Measurements from ENCODE around the gene RAD50.
"Not testable (repeated sequence)": the region's sequence is repeated elsewhere in the genome, so short reads cannot be mapped to it uniquely, and the experiment has no call there.

Gene RAD50

GRCh38 chr5:132612846-132613245 is 56.1 kb downstream of the RAD50 start:
- no peak overlapping the region for H3K4me3 ChIP-seq (ENCODE audit: low read depth, low read length)
- TF ChIP-seq CTCF (IDR thresholded peaks at IDR 0.05; ENCODE audit: low read depth, low read length), result no peak

GRCh38 chr5:132621699-132622098 is 64.9 kb downstream of the RAD50 start:
- H3K4me3 ChIP-seq (ENCODE audit: low read depth, low read length), result no peak overlapping the region
- no peak for TF ChIP-seq CTCF (IDR thresholded peaks at IDR 0.05; ENCODE audit: low read depth, low read length)

GRCh38 chr5:132622608-132623007 is 65.8 kb downstream of the RAD50 start:
- no peak overlapping the region for H3K4me3 ChIP-seq (ENCODE audit: low read depth, low read length)
- TF ChIP-seq CTCF (IDR thresholded peaks at IDR 0.05; ENCODE audit: low read depth, low read length), result no peak

GRCh38 chr5:132627470-132627869 is 70.7 kb downstream of the RAD50 start:
- no peak for TF ChIP-seq CTCF (IDR thresholded peaks at IDR 0.05; ENCODE audit: low read depth, low read length)
- H3K4me3 ChIP-seq (ENCODE audit: low read depth, low read length), result no peak overlapping the region

GRCh38 chr5:132628814-132629213 is 72.0 kb downstream of the RAD50 start:
- H3K4me3 ChIP-seq (ENCODE audit: low read depth, low read length), result no peak overlapping the region
- TF ChIP-seq CTCF (IDR thresholded peaks at IDR 0.05; ENCODE audit: low read depth, low read length), result no peak

- H3K4me3 ChIP-seq (ENCODE audit: low read depth, low read length), result no peak overlapping the region
- no peak for TF ChIP-seq CTCF (IDR thresholded peaks at IDR 0.05; ENCODE audit: low read depth, low read length)
Measured at GRCh38 chr5:132629230-132629944, 72.6 kb downstream of the RAD50 start.

- H3K4me3 ChIP-seq (ENCODE audit: low read depth, low read length), result not testable (repeated sequence)
Measured at GRCh38 chr5:132633587-132633986, 76.8 kb downstream of the RAD50 start.

GRCh38 chr5:132635873-132636272 is 79.1 kb downstream of the RAD50 start:
- TF ChIP-seq CTCF (IDR thresholded peaks at IDR 0.05; ENCODE audit: low read depth, low read length), result no peak
- H3K4me3 ChIP-seq (ENCODE audit: low read depth, low read length), result no peak overlapping the region

Measured in WI38 (cell line).